Gastrocnemius medialis (tissue), 4 donors: ENCODE data around the gene FRK.
"Not testable (repeated sequence)": the region's sequence is repeated elsewhere in the genome, so short reads cannot be mapped to it uniquely, and the experiment has no call there.

Experiments used
- POLR2A ChIP-seq, 2 donors: fragments of 450-650 bp; IDR thresholded peaks; one replicate each; pipeline ENCODE4 v1.6.1; 2017; ENCODE audit warnings: antibody characterized with exemption in 2 of 2, mild to moderate bottlenecking in 2 of 2, moderate library complexity in 2 of 2
- TF ChIP-seq, protein P1 (sequence below), 5 experiments: fragments of 450-650 bp in 3 of 5; fragments of 200-600 bp in 2 of 5; sonication (generic) in 2 of 5; IDR thresholded peaks in 4 of 5; conservative IDR thresholded peaks in 1 of 5; 1 replicate in 4 of 5; 2 replicates in 1 of 5; pipeline ENCODE4 v1.5.1; 2016 to 2019; ENCODE audit warnings: antibody characterized with exemption in 5 of 5, mild to moderate bottlenecking in 3 of 5, moderate library complexity in 3 of 5

DNA sequence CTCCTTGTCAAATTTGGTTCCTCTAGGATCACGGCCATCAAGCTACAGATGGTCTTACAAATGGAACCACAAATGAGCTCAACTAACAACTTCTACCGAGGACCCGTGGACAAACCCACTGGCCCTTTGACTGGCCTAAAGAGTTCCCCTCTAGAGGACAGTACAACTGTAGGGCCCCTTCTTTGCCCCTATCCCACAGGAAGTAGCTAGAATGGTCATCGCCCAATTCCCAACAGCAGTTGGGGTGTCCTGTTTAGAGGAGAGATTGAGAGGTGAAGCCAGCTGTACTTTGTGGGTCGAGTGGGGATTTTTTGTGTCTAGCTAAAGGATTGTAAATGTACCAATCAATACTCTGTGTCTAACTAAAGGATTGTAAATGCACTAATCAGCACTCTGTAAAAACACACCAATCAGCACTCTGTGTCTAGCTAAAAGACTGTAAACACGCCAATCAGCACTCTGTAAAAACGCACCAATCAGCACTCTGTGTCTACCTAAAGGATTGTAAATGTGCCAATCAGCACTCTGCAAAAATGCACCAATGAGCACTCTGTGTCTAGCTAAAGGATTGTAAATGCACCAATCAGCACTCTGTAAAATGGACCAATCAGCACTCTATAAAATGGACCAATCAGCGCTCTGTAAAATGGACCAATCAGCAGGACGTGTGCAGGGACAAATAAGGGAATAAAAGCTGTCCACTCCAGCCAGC, 35.5 kb upstream of the FRK start:
- TF ChIP-seq, protein P1, sequence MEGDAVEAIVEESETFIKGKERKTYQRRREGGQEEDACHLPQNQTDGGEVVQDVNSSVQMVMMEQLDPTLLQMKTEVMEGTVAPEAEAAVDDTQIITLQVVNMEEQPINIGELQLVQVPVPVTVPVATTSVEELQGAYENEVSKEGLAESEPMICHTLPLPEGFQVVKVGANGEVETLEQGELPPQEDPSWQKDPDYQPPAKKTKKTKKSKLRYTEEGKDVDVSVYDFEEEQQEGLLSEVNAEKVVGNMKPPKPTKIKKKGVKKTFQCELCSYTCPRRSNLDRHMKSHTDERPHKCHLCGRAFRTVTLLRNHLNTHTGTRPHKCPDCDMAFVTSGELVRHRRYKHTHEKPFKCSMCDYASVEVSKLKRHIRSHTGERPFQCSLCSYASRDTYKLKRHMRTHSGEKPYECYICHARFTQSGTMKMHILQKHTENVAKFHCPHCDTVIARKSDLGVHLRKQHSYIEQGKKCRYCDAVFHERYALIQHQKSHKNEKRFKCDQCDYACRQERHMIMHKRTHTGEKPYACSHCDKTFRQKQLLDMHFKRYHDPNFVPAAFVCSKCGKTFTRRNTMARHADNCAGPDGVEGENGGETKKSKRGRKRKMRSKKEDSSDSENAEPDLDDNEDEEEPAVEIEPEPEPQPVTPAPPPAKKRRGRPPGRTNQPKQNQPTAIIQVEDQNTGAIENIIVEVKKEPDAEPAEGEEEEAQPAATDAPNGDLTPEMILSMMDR (IDR thresholded peaks at IDR 0.05 in 4 of 5, conservative IDR thresholded peaks at IDR 0.05 in 1 of 5) = not testable (repeated sequence)
- TF ChIP-seq POLR2A (IDR thresholded peaks at IDR 0.05) = not testable (repeated sequence)
